Subcutaneous adipose tissue (tissue), 4 donors: ENCODE data around the gene GCK. TPM values are rescaled to one million over a fixed set of nuclear protein-coding genes. Genes with fewer than 3 reads are reported as not detected.

ENCODE experiments used
- total RNA-seq, 4 donors: library from RNA; depleted of rRNA; stranded (reverse); fragments of >200 nt; gene quantifications; one replicate each; pipeline ENCODE4 v1.1.0, GENCODE V29; 2016
- TF ChIP-seq, protein P1 (sequence below): fragments of 450-650 bp; IDR thresholded peaks from one replicate; pipeline ENCODE4 v1.5.1; 2016; ENCODE audit warnings: low read depth, mild to moderate bottlenecking, control low read depth, antibody characterized with exemption, moderate library complexity

Gene GCK
- total RNA-seq, 4 donors from 2014 or later, result 0.22 to 8.1 (median 0.85) TPM; not detected in 1

DNA sequence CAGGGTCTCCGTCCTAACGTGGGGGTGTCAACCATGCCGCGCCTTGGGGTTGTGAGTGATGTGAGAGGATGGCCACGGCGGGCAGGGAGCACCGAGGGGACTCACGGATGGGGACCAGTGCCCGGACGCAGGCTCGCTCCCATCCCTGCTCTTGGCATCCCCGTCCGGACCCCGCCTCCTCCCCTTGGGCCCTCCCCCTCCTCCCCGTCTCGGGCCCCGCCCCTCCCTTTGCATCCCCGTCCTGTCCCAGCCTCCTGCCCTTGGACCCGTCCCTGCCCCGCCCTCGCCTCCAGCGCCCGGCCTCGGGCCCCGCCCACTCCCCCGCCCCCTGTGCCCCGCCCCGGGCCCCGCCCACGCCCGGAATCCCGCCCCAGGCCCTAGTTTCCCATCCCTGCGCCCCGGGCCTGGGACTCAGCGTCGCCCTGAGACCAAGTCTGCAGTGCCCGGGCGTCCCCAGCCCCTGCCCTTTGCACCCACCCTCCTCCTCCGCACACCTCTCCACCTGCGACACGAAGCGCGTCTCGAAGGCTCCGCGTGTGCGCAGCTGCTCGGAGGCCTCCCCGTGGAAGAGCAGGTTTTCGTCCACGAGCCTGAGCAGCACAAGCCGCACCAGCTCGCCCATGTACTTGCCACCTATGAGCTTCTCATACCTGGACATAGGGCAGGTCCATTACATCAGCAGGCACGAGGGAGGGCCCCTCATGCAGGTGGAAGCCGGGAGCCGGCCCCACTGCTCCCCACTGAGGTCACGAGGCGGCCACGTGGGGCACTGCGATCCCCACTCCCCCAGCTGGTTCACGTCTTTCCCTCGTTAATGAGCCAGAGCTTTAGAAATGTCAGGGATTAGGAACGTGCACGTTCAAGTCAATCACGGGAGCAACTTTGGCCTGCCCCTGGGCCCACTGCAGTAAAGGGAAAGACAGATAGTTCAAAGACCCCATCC, 43.0 kb downstream of the GCK start:
- TF ChIP-seq, protein P1, sequence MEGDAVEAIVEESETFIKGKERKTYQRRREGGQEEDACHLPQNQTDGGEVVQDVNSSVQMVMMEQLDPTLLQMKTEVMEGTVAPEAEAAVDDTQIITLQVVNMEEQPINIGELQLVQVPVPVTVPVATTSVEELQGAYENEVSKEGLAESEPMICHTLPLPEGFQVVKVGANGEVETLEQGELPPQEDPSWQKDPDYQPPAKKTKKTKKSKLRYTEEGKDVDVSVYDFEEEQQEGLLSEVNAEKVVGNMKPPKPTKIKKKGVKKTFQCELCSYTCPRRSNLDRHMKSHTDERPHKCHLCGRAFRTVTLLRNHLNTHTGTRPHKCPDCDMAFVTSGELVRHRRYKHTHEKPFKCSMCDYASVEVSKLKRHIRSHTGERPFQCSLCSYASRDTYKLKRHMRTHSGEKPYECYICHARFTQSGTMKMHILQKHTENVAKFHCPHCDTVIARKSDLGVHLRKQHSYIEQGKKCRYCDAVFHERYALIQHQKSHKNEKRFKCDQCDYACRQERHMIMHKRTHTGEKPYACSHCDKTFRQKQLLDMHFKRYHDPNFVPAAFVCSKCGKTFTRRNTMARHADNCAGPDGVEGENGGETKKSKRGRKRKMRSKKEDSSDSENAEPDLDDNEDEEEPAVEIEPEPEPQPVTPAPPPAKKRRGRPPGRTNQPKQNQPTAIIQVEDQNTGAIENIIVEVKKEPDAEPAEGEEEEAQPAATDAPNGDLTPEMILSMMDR, result no peak

DNA sequence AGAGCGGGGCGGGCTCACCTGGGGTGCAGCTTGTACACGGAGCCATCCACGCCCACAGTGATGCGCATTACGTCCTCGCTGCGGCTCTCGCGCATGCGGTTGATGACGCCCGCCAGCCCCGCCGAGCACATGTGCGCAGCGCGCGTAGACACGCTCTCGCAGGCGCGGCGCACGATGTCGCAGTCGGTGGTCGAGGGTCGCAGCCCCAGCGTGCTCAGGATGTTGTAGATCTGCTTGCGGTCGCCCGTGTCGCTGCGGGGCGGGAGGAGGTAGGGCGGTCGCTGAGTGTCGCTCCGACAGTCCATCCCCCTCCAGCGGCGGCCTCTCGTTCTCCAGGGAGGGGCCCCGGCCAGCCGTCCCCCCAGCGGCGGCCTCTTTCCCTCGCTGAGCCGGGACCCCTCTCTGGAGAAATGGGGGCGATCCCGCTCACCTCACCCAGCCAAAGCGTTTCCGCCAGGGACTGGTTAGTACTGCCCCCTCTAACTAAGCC, 43.7 kb downstream of the GCK start:
- TF ChIP-seq, protein P1, result no peak

DNA sequence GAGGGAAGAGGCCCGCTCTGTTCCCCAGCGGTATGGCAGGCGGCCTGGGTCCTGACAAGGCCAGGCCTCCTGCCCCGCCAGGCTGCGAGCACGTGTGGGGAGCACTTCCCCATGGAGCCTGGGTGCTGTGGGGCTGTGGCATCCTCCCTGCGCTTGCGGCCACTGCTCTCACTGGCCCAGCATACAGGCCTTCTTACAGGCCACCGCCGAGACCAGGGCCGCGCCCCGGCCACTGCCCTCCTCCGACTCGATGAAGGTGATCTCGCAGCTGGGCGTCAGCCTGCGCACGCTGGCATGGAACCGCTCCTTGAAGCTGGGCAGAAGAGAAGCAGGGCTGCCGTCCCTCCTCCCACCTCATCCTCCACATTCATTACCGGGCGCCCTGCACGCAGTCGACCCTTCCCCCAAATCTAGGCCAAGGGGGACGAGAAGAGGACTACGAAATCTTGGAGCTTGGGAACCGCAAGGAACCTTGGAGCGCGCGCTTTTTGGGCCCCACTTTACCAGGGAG, 44.2 kb downstream of the GCK start:
- TF ChIP-seq, protein P1, result no peak

DNA sequence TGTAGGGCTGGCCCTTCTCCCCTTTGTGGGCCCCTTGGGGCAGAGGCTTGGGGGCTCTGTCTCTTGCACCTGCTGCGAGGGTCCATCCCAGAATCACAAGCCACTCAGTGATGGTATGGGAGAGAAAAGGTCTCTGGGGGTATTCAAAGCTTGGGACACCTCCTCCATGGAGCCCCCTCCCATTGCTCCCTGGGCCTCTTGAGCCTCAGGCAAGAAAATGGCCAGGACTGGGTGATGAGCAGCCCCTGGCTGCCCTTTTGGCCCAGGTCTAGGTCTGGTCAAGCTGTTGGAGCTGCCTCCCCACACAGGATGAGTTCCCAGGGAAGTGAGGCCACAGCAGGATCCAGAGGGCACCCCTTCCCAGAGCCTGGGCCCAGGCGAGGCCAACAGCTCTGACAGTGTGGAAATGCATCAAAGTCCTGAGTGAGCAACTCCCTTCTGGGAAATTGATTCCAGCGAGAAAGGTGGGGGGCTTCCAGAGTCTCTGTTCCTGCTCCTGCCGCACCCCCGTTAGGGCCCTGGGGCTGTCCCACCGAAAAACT, 44.7 kb downstream of the GCK start:
- TF ChIP-seq, protein P1, result no peak

DNA sequence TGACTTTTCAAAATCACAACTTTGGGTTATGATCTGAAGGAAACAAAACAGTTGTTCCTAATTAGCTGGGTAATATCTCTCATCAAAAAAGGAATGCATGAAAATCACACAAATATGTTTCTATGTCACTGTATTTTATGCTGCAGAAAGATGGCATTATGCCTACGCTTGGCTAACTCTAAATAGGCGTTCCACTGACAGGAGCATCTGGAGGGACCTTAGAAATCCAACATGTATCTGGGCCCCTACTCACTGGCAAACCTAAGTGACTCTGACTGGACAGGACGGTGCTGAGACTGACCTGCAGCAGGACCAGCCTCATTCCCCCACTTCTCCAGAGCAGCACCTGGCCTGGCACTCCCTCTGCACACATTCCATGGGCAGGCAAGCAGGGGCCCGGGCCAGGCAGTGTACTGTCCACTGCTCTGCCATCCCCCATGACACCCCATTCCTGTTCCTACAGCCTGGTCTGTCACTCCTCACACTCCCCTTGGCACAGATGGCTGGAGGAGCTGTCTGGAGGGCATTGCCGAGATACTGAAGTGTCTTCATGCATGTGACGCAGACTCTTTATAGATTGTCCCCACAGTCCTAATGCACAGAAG, 45.5 kb downstream of the GCK start:
- TF ChIP-seq, protein P1, result no peak

DNA sequence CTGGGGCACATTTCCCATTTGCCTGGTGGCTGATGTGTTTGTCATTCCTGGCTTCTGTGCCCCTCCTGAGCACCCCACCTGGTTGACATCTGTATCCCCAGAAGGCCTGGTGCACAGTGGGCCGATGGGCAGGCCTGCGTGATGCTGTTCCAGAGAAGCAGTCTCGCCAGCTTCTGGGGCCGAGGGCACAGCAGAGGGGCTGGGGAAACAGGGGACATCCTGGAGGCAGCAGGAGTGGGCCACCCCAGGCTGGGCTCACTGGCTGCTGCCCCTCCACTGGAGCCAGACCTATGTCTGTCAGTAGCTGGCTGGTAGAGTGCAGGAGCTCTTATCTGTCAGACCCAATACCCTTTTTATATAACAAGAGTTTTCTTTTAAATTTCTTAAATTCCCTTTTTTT, 47.2 kb downstream of the GCK start:
- TF ChIP-seq, protein P1, result no peak

DNA sequence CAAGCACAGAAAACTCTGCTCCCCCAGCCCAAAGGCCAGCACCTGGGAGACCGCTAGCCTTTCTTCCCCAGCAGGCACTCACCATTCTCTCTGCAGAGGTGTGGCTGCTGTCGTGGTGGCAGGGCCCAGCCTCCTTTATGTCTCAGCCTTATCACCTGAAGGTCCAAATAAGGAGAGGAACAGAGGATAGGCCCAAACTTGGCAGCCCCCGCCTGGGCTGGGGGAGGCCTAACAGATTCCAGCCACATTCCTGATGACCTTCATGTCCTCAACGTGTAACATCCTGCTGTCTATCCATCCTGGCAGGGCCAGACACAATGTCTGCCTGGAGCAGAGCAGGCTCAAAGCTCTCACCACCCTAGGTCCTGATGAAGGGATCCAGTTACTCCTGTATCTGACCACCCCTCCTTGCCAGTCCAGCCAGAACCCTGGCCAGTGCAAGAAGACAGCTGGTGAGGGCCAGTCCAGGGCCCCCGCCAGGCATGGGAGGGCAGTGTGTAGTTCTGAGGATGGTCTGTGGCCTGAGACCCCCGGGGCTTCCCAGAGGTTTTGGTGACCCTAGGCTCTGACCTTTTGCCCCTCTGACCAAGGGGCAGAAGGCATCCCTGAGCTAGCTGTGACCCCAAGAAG, 47.9 kb downstream of the GCK start, which contains the start of gene MYL7:
Gene MYL7, minus strand, starts transcription at position 112 of the 630 bp plus-strand sequence. Its CDS starts 27 bp downstream, at position 85.
- TF ChIP-seq, protein P1, result no peak
